ENCODE measurements around the gene MYCBP2. TPM values are rescaled to one million over a fixed set of nuclear protein-coding genes. Genes with fewer than 3 reads are reported as not detected.

MYCBP2 gene
- total RNA-seq, 4 donors from 2014 or later = 274 to 342 (median 305) TPM

- no peaks in the 10 kb centered on the region for H3K27me3 ChIP-seq
- H3K9me3 ChIP-seq = no peaks in the 10 kb centered on the region
- 79 to 85% methylated on average over 1 of the region's 1 CpG for WGBS, 2 donors
- TF ChIP-seq CTCF (IDR thresholded peaks at IDR 0.05) (no peak), EP300 (IDR thresholded peaks at IDR 0.05) (no peak), POLR2A (IDR thresholded peaks at IDR 0.05) (no peak)
- DNase-seq (ENCODE audit: low spot score in 2 of 2) = no peak
- H3K36me3 ChIP-seq = no peaks in the 10 kb centered on the region
- no peak overlapping the region for H3K4me3 ChIP-seq
- no peak overlapping the region for H3K27ac ChIP-seq
- H3K4me1 ChIP-seq = no peaks in the 10 kb centered on the region
Observed at GRCh38 chr13:77358001-77358400, 31.1 kb upstream of the MYCBP2 start.

GRCh38 chr13:77356155-77356554 lies 29.3 kb upstream of the MYCBP2 start:
- H3K27ac ChIP-seq = no peak overlapping the region
- H3K4me3 ChIP-seq = no peak overlapping the region
- H3K36me3 ChIP-seq = no peaks in the 10 kb centered on the region
- no peak for DNase-seq (ENCODE audit: low spot score in 2 of 2)
- H3K9me3 ChIP-seq = no peaks in the 10 kb centered on the region
- H3K27me3 ChIP-seq = no peaks in the 10 kb centered on the region
- H3K4me1 ChIP-seq = no peaks in the 10 kb centered on the region
- TF ChIP-seq EP300 (IDR thresholded peaks at IDR 0.05) (no peak), POLR2A (IDR thresholded peaks at IDR 0.05) (no peak), CTCF (IDR thresholded peaks at IDR 0.05) (no peak)
- WGBS, 2 donors = 80 to 91% methylated on average over 2 of the region's 2 CpGs

- Histone ChIP-seq H3K4me1 (no peaks in the 10 kb centered on the region), H3K36me3 (no peaks in the 10 kb centered on the region), H3K9me3 (no peaks in the 10 kb centered on the region), H3K4me3 (no peak overlapping the region), H3K27me3 (no peaks in the 10 kb centered on the region), H3K27ac (no peak overlapping the region)
- TF ChIP-seq EP300 (IDR thresholded peaks at IDR 0.05) (no peak), CTCF (IDR thresholded peaks at IDR 0.05) (no peak)
- 61 to 90% methylated on average over 2 of the region's 2 CpGs for WGBS, 2 donors
- DNase-seq (ENCODE audit: low spot score in 2 of 2) = no peak
Observed at GRCh38 chr13:77353995-77354394, 27.1 kb upstream of the MYCBP2 start.

- Histone ChIP-seq H3K4me3 (no peak overlapping the region), H3K9me3 (no peaks in the 10 kb centered on the region), H3K27me3 (no peaks in the 10 kb centered on the region), H3K27ac (no peak overlapping the region), H3K36me3 (no peaks in the 10 kb centered on the region), H3K4me1 (no peaks in the 10 kb centered on the region)
- no peak for DNase-seq (ENCODE audit: low spot score in 2 of 2)
- 68 to 71% methylated on average over 3 of the region's 3 CpGs for WGBS, 2 donors
- TF ChIP-seq EP300 (IDR thresholded peaks at IDR 0.05) = no peak
- TF ChIP-seq CTCF (IDR thresholded peaks at IDR 0.05) = no peak
- TF ChIP-seq POLR2A (IDR thresholded peaks at IDR 0.05) = no peak
Observed at GRCh38 chr13:77351315-77351714, 24.4 kb upstream of the MYCBP2 start.

- Histone ChIP-seq H3K27me3 (no peaks in the 10 kb centered on the region), H3K4me1 (no peaks in the 10 kb centered on the region), H3K4me3 (no peak overlapping the region), H3K9me3 (no peaks in the 10 kb centered on the region), H3K36me3 (no peaks in the 10 kb centered on the region), H3K27ac (no peak overlapping the region)
- DNase-seq (ENCODE audit: low spot score in 2 of 2) = no peak
- TF ChIP-seq EP300 (IDR thresholded peaks at IDR 0.05) (no peak), POLR2A (IDR thresholded peaks at IDR 0.05) (no peak), CTCF (IDR thresholded peaks at IDR 0.05) (no peak)
- 84 to 93% methylated on average over 1 of the region's 1 CpG for WGBS, 2 donors
Observed at GRCh38 chr13:77350811-77351210, 23.9 kb upstream of the MYCBP2 start.

Measured in tibial nerve (tissue), 4 donors.